Peyer's patch (tissue), 4 donors: Measurements from ENCODE around the gene TAF12.

Source experiments
- POLR2A ChIP-seq, 2 donors: fragments of 450-650 bp; IDR thresholded peaks; one replicate each; pipeline ENCODE4 v1.5.1; 2017; ENCODE audit warnings: antibody characterized with exemption in 2 of 2, mild to moderate bottlenecking in 2 of 2, moderate library complexity in 2 of 2
- TF ChIP-seq, protein P1 (sequence below), 6 experiments: fragments of 450-650 bp in 4 of 6; fragments of 200-600 bp in 2 of 6; sonication (generic) in 1 of 6; IDR thresholded peaks; one replicate each; pipeline ENCODE4 v1.5.1; 2017 to 2019; ENCODE audit warnings: antibody characterized with exemption in 6 of 6, mild to moderate bottlenecking in 3 of 6, moderate library complexity in 1 of 6

DNA sequence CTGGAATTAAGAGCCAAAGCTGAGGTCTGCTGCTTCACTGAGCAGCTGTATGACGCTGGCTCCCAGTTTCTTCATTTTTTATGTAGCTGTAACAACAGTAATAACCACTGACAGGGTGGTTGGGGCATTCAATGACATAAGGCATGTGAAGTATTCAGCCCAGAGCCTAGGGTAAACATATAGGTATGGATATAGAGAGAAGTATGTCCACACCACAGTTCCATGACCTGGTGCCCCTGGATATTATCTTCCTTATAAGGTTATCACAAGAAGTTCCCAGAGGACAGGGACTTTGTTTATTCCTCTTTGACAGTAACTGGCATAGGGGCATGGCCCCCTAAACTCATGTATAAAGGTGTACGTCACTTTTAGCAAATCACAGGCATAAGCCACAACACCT is 36.1 kb downstream of the TAF12 start:
- TF ChIP-seq, protein P1, sequence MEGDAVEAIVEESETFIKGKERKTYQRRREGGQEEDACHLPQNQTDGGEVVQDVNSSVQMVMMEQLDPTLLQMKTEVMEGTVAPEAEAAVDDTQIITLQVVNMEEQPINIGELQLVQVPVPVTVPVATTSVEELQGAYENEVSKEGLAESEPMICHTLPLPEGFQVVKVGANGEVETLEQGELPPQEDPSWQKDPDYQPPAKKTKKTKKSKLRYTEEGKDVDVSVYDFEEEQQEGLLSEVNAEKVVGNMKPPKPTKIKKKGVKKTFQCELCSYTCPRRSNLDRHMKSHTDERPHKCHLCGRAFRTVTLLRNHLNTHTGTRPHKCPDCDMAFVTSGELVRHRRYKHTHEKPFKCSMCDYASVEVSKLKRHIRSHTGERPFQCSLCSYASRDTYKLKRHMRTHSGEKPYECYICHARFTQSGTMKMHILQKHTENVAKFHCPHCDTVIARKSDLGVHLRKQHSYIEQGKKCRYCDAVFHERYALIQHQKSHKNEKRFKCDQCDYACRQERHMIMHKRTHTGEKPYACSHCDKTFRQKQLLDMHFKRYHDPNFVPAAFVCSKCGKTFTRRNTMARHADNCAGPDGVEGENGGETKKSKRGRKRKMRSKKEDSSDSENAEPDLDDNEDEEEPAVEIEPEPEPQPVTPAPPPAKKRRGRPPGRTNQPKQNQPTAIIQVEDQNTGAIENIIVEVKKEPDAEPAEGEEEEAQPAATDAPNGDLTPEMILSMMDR (IDR thresholded peaks at IDR 0.05), result no peak
- no peak for TF ChIP-seq POLR2A (IDR thresholded peaks at IDR 0.05)
